AG04450 (cell line): ENCODE measurements around the gene SCP2. TPM values are rescaled to one million over a fixed set of nuclear protein-coding genes. Genes with fewer than 3 reads are reported as not detected.

Experiments used
- CTCF ChIA-PET: fragments of 300-600, 350-600 bp; formaldehyde crosslinking; extraction: SDS; loops from one replicate; lab custom pipeline; 2022; ENCODE audit warnings: antibody characterized with exemption, inconsistent platforms; lab: Charles Lee
- POLR2A ChIA-PET: fragments of 350-600 bp; formaldehyde crosslinking; extraction: SDS; loops from one replicate; lab custom pipeline; 2021; ENCODE audit warnings: antibody characterized with exemption, inconsistent platforms; lab: Yijun Ruan, JAX
- DNase-seq: peaks from one replicate; pipeline ENCODE4 v3.0.0-alpha.2; 2011; ENCODE audit warnings: low read depth, low spot score
- H3K27ac ChIP-seq: one replicate; pipeline ENCODE4 v1.5.1; 2012; ENCODE audit warnings: low read depth, low read length, control low read depth
- H3K27me3 ChIP-seq: one replicate; pipeline ENCODE4 v1.6.0; 2012; ENCODE audit warnings: low read length; ENCODE audit not compliant: control insufficient read depth, insufficient read depth
- H3K4me3 ChIP-seq: 2 replicates; pipeline ENCODE4 v1.5.1; 2011; ENCODE audit warnings: mild to moderate bottlenecking, low read depth, low read length, control low read depth
- H3K9me3 ChIP-seq: 2 replicates; pipeline ENCODE4 v1.5.1; 2012; ENCODE audit warnings: low read length; ENCODE audit not compliant: control insufficient read depth, insufficient read depth
- CTCF ChIP-seq: IDR thresholded peaks from 2 replicates; pipeline ENCODE4 v1.5.1; 2011; ENCODE audit warnings: low read depth, low read length, control low read depth, inconsistent platforms
- polyA plus RNA-seq: library from polyadenylated mRNA; depleted of rRNA; stranded (reverse); fragments of >200 nt; gene quantifications from 2 replicates; pipeline ENCODE4 v1.2.3, GENCODE V29; 2011

Gene SCP2
- polyA plus RNA-seq, 1 experiment = 278 TPM

GRCh38 chr1:53083636-53084588 lies 156.8 kb downstream of the SCP2 start:
- H3K27ac ChIP-seq = no peak overlapping the region
- no peak for TF ChIP-seq CTCF
- DNase-seq = no peak
- CTCF ChIA-PET = no interaction called here
- no peak overlapping the region for H3K4me3 ChIP-seq
- H3K27me3 ChIP-seq = no peaks in the 10 kb centered on the region
- POLR2A ChIA-PET = no interaction called here
- H3K9me3 ChIP-seq = no peaks in the 10 kb centered on the region; the same call in 1 of the 2 replicates

GRCh38 chr1:53084589-53084971 lies 157.5 kb downstream of the SCP2 start:
- Histone ChIP-seq H3K4me3 (no peak overlapping the region), H3K9me3 (no peaks in the 10 kb centered on the region; the same call in 1 of the 2 replicates), H3K27ac (no peak overlapping the region), H3K27me3 (no peaks in the 10 kb centered on the region)
- ChIA-PET POLR2A (no interaction called here), CTCF (no interaction called here)
- no peak for DNase-seq
- TF ChIP-seq CTCF = no peak

- H3K4me3 ChIP-seq = no peak overlapping the region
- no peak overlapping the region for H3K27ac ChIP-seq
- CTCF ChIA-PET = interaction anchor here (1.2 kb wide), 1 partner anchor 95 kb away, joined by 3 read pairs; no protein-coding TSS in a partner anchor
- no peaks in the 10 kb centered on the region for H3K27me3 ChIP-seq
- POLR2A ChIA-PET = no interaction called here
- DNase-seq = no peak
- TF ChIP-seq CTCF = no peak
- H3K9me3 ChIP-seq = no peaks in the 10 kb centered on the region; the same call in 1 of the 2 replicates
Measured at GRCh38 chr1:53085405-53085804, 158.3 kb downstream of the SCP2 start.

- Histone ChIP-seq H3K27me3 (no peaks in the 10 kb centered on the region), H3K9me3 (no peaks in the 10 kb centered on the region; the same call in 1 of the 2 replicates), H3K27ac (no peak overlapping the region), H3K4me3 (no peak overlapping the region)
- DNase-seq = no peak
- ChIA-PET POLR2A (interaction anchor here (0.8 kb wide), 1 partner anchor 43 kb away, joined by 3 read pairs; no protein-coding TSS in a partner anchor), CTCF (no interaction called here)
- 0 out of 2 replicates have a peak, but pooled peaks have one; percentile 6 for TF ChIP-seq CTCF
Measured at GRCh38 chr1:53086491-53087070, 159.5 kb downstream of the SCP2 start.
